Endothelial cell of umbilical vein (primary cell): ENCODE results near the gene TUT7. TPM values are rescaled to one million over a fixed set of nuclear protein-coding genes. Genes with fewer than 3 reads are reported as not detected.

Experiments
- BruUV-seq: library from RNA; stranded (reverse); fragments of 400-500 nt; replicated peaks from 2 replicates; lab custom pipeline; 2021; lab: Mats Ljungman, UMichigan
- CTCF ChIA-PET: fragments of 300-600, 350-600 bp; sonication (Branson Sonifier 250); formaldehyde crosslinking; loops from one replicate; lab custom pipeline; 2021; ENCODE audit warnings: antibody characterized with exemption, inconsistent platforms; lab: Charles Lee
- POLR2A ChIA-PET: fragments of 300-600, 350-600 bp; sonication (Branson Sonifier 250); formaldehyde crosslinking; loops from one replicate; lab custom pipeline; 2021; ENCODE audit warnings: antibody characterized with exemption, inconsistent platforms; lab: Charles Lee
- DNase-seq: peaks from one replicate; pipeline ENCODE4 v3.0.0-alpha.2; 2011; ENCODE audit warnings: low read depth, low spot score
- FAIRE-seq: peaks from 2 replicates; lab custom pipeline; 2011; peaks lifted over from hg19 to GRCh38; lab: Jason Lieb, UNC
- H2AFZ ChIP-seq: 2 replicates; pipeline ENCODE4 v1.6.0; 2012; ENCODE audit warnings: low read depth, low read length, control low read depth, inconsistent platforms
- H3K27ac ChIP-seq: 2 replicates; pipeline ENCODE4 v1.5.1; 2011; ENCODE audit warnings: low read depth, mild to moderate bottlenecking, control low read depth, low read length, moderate library complexity; ENCODE audit not compliant: insufficient read depth
- H3K27me3 ChIP-seq, 2 experiments: 2 replicates each; pipeline versions ENCODE4 v1.6.0 to v1.6.1; 2011; ENCODE audit warnings: low read length in 2 of 2, mixed read lengths in 1 of 2; ENCODE audit not compliant: control insufficient read depth in 2 of 2, insufficient read depth in 2 of 2
- H3K36me3 ChIP-seq, 2 experiments: 2 replicates in 1 of 2; 3 replicates in 1 of 2; pipeline ENCODE4 v1.5.1; 2011; ENCODE audit warnings: low read length in 2 of 2, mild to moderate bottlenecking in 1 of 2, moderate library complexity in 1 of 2; ENCODE audit not compliant: control insufficient read depth in 2 of 2, insufficient read depth in 2 of 2; ENCODE audit errors: extremely low read depth in 1 of 2
- H3K4me1 ChIP-seq: 3 replicates; pipeline ENCODE4 v1.5.1; 2011; ENCODE audit warnings: mild to moderate bottlenecking, low read length; ENCODE audit not compliant: control insufficient read depth, insufficient read depth; ENCODE audit errors: extremely low read depth
- H3K4me2 ChIP-seq: 2 replicates; pipeline ENCODE4 v1.6.1; 2011; ENCODE audit warnings: low read length, control low read depth, mixed read lengths; ENCODE audit not compliant: insufficient read depth
- H3K4me3 ChIP-seq, 3 experiments: fragments of 200-600 bp in 1 of 3; sonication (generic), shearing (Covaris generic) in 1 of 3; replicated peaks in 1 of 3; 2 replicates each; pipeline ENCODE4 v1.5.1; 2011 to 2016; ENCODE audit warnings: control low read depth in 3 of 3, low read length in 3 of 3, mild to moderate bottlenecking in 2 of 3, inconsistent platforms in 1 of 3, low read depth in 1 of 3, moderate library complexity in 1 of 3; ENCODE audit not compliant: insufficient read depth in 1 of 3
- H3K79me2 ChIP-seq: 2 replicates; pipeline ENCODE4 v1.6.0; 2012; ENCODE audit warnings: low read length, inconsistent platforms; ENCODE audit not compliant: control insufficient read depth, insufficient read depth
- H3K9ac ChIP-seq: replicated peaks from 2 replicates; pipeline ENCODE3; 2011; ENCODE audit warnings: low read length, control low read depth; ENCODE audit not compliant: insufficient read depth; ENCODE audit errors: extremely low read depth
- H3K9me1 ChIP-seq: replicated peaks from 3 replicates; pipeline ENCODE4 v1.6.0; 2011; ENCODE audit warnings: mild to moderate bottlenecking, low read length; ENCODE audit not compliant: control insufficient read depth, insufficient read depth; ENCODE audit errors: extremely low read depth
- H3K9me3 ChIP-seq: replicated peaks from 2 replicates; pipeline ENCODE4 v1.5.1; 2012; ENCODE audit warnings: low read length, inconsistent platforms; ENCODE audit not compliant: control insufficient read depth, insufficient read depth
- H4K20me1 ChIP-seq: replicated peaks from 2 replicates; pipeline ENCODE3; 2011; ENCODE audit warnings: mild to moderate bottlenecking, low read length; ENCODE audit not compliant: control insufficient read depth, insufficient read depth; ENCODE audit errors: extremely low read depth
- EZH2 ChIP-seq: IDR thresholded peaks from 2 replicates; pipeline ENCODE4 v1.6.1; 2012; ENCODE audit warnings: borderline replicate concordance, low read depth, mild to moderate bottlenecking, moderate library complexity, low read length, inconsistent platforms; ENCODE audit not compliant: severe bottlenecking
- FOS ChIP-seq: IDR thresholded peaks from 2 replicates; pipeline ENCODE4 v1.6.1; 2011; ENCODE audit warnings: mild to moderate bottlenecking, low read length, moderate library complexity, borderline replicate concordance; ENCODE audit not compliant: insufficient read depth
- GATA2 ChIP-seq: IDR thresholded peaks from 2 replicates; pipeline ENCODE4 v1.7.0; 2011; ENCODE audit warnings: low read depth, mild to moderate bottlenecking, moderate library complexity, mixed read lengths, low read length; ENCODE audit not compliant: insufficient read length, insufficient read depth
- JUN ChIP-seq: IDR thresholded peaks from 2 replicates; pipeline ENCODE4 v1.6.1; 2011; ENCODE audit warnings: borderline replicate concordance, low read depth; ENCODE audit not compliant: insufficient read length, insufficient read depth
- MAX ChIP-seq: IDR thresholded peaks from 2 replicates; pipeline ENCODE4 v1.6.1; 2011; ENCODE audit not compliant: insufficient read depth, insufficient read length
- MYC ChIP-seq: IDR thresholded peaks from one replicate; pipeline ENCODE4 v1.6.1; 2011; ENCODE audit warnings: mild to moderate bottlenecking, low read depth, low read length
- POLR2A ChIP-seq: IDR thresholded peaks from 2 replicates; pipeline ENCODE4 v1.6.1; 2012; ENCODE audit warnings: low read depth, mild to moderate bottlenecking, control low read depth, low read length
- POLR2AphosphoS5 ChIP-seq: IDR thresholded peaks from 2 replicates; pipeline ENCODE4 v1.6.1; 2012; ENCODE audit warnings: low read depth, mild to moderate bottlenecking, control low read depth, low read length, moderate library complexity; ENCODE audit not compliant: insufficient read depth
- dilution Hi-C: fragments of 300-500 bp; cut with MboI; formaldehyde crosslinking; loops from one replicate; pipeline ENCODE4 v1.15.0; 2019; ENCODE audit warnings: low sequenced_read_pairs; ENCODE audit not compliant: extremely low pct_ligation_motif_present
- intact Hi-C: fragments of 100-400 bp; cut with micrococcal nuclease; formaldehyde crosslinking; loops from one replicate; pipeline ENCODE4 v1.10.0; 2022
- polyA plus RNA-seq, 4 experiments: library from polyadenylated mRNA; depleted of rRNA in 3 of 4; stranded (reverse) in 3 of 4; unstranded in 1 of 4; fragments of >200 nt; gene quantifications; 2 replicates each; pipeline versions ENCODE4 v1.2.1 to v1.2.3, GENCODE V29; 2011 to 2012; ENCODE audit warnings: missing spikeins in 1 of 4
- total RNA-seq: library from RNA; stranded (reverse); gene quantifications from 2 replicates; pipeline ENCODE4 v1.2.3, GENCODE V29; 2021
- TF ChIP-seq, protein P1 (sequence below), 2 donors: IDR thresholded peaks; 1 replicate in 1 of 2; 2 replicates in 1 of 2; pipeline ENCODE4 v1.5.1; 2011; ENCODE audit warnings: low read length in 2 of 2, mild to moderate bottlenecking in 2 of 2, moderate library complexity in 2 of 2, control low read depth in 1 of 2, inconsistent platforms in 1 of 2, low read depth in 1 of 2; ENCODE audit not compliant: insufficient read depth in 1 of 2; ENCODE audit errors: extremely low read depth in 1 of 2

Gene TUT7
- total and polyA plus RNA-seq, 2 donors (not counting 3 experiments of a cell fraction or from before 2014, with no cell fraction given): 5.1 to 19.0 TPM

GRCh38 chr9:86241216-86241615 is 113.0 kb downstream of the TUT7 start:
- FAIRE-seq: no peak
- BruUV-seq: no TSS peak
- intact Hi-C loops (no loop called here), dilution Hi-C loops (no loop called here)
- Histone ChIP-seq H3K4me3 (no peak overlapping the region), H4K20me1 (no peaks in the 10 kb centered on the region), H3K4me1 (peaks cover 4% of the 10 kb centered on the region), H3K27ac (no peak overlapping the region), H3K79me2 (no peaks in the 10 kb centered on the region), H3K36me3 (no peaks in the 10 kb centered on the region), H2AFZ (no peak overlapping the region), H3K9me3 (no peaks in the 10 kb centered on the region), H3K27me3 (no peaks in the 10 kb centered on the region), H3K4me2 (no peak overlapping the region), H3K9ac (no peak overlapping the region), H3K9me1 (no peaks in the 10 kb centered on the region)
- DNase-seq: no peak
- POLR2A ChIA-PET: no interaction called here
- no peak for TF ChIP-seq POLR2A
- no peak for TF ChIP-seq MAX
- TF ChIP-seq MYC: no peak
- TF ChIP-seq, protein P1, sequence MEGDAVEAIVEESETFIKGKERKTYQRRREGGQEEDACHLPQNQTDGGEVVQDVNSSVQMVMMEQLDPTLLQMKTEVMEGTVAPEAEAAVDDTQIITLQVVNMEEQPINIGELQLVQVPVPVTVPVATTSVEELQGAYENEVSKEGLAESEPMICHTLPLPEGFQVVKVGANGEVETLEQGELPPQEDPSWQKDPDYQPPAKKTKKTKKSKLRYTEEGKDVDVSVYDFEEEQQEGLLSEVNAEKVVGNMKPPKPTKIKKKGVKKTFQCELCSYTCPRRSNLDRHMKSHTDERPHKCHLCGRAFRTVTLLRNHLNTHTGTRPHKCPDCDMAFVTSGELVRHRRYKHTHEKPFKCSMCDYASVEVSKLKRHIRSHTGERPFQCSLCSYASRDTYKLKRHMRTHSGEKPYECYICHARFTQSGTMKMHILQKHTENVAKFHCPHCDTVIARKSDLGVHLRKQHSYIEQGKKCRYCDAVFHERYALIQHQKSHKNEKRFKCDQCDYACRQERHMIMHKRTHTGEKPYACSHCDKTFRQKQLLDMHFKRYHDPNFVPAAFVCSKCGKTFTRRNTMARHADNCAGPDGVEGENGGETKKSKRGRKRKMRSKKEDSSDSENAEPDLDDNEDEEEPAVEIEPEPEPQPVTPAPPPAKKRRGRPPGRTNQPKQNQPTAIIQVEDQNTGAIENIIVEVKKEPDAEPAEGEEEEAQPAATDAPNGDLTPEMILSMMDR (IDR thresholded peaks at IDR 0.05; ENCODE audit: extremely low read depth in 1 of 2, insufficient read depth in 1 of 2, low read depth in 1 of 2, low read length in 2 of 2): no peak
- no peak for TF ChIP-seq EZH2
- TF ChIP-seq GATA2: no peak
- no peak for TF ChIP-seq JUN
- TF ChIP-seq POLR2AphosphoS5: no peak
- no peak for TF ChIP-seq FOS
- CTCF ChIA-PET: interaction anchor here (1.0 to 4.2 kb wide), 2 partner anchors 15 to 39 kb away, joined by 3 to 20 read pairs; no protein-coding TSS in a partner anchor
